Pericardium fibroblast (primary cell): ENCODE results near the gene TTC9C. TPM values are rescaled to one million over a fixed set of nuclear protein-coding genes. Genes with fewer than 3 reads are reported as not detected.

Source experiments
- total RNA-seq: library from RNA; depleted of rRNA; stranded (reverse); fragments of >200 nt; gene quantifications from 2 replicates; pipeline ENCODE4 v1.2.3, GENCODE V29; 2015

The TTC9C gene, protein sequence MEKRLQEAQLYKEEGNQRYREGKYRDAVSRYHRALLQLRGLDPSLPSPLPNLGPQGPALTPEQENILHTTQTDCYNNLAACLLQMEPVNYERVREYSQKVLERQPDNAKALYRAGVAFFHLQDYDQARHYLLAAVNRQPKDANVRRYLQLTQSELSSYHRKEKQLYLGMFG
- total RNA-seq: 33.3 and 34.9 TPM in 2 replicates

DNA sequence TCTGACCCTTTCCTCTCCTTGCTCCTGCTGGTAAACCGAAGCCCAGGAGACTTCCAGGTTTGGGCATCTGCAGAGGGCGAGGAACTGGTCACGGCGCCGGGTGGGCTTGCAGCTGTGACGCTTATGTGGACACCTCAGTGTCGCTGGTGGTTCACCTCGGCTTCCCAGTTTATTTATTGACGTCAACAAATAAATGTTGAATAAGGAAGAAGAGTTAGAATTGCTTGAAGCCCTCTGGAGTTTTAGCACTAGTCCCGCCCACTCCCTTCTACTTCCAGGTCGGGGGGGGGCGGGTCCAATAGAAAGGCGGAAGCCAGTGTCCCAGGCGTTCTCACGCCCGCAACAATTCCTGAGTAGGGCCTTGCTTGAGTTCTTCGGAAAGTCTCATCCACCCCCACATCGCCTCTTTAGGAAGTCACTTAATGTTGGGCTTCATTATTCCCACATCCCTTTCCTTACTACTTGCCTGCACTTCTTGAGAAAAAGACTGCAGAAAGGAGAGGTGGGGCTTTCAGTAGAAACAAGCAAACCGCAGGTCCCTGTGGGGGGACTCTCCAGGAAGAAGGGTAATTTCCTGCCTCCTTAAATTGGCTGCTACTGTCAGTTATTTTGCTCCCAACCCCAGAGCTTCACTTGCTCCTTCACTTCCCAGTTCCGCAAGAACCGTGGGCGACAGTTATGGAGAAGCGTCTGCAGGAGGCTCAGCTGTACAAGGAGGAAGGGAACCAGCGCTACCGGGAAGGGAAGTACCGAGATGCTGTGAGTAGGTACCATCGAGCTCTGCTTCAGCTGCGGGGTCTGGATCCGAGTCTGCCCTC, at the start of gene TTC9C:
Gene TTC9C, plus strand, starts transcription at position 316 of the 818 bp plus-strand sequence. Its CDS starts 363 bp downstream, at position 679.

DNA sequence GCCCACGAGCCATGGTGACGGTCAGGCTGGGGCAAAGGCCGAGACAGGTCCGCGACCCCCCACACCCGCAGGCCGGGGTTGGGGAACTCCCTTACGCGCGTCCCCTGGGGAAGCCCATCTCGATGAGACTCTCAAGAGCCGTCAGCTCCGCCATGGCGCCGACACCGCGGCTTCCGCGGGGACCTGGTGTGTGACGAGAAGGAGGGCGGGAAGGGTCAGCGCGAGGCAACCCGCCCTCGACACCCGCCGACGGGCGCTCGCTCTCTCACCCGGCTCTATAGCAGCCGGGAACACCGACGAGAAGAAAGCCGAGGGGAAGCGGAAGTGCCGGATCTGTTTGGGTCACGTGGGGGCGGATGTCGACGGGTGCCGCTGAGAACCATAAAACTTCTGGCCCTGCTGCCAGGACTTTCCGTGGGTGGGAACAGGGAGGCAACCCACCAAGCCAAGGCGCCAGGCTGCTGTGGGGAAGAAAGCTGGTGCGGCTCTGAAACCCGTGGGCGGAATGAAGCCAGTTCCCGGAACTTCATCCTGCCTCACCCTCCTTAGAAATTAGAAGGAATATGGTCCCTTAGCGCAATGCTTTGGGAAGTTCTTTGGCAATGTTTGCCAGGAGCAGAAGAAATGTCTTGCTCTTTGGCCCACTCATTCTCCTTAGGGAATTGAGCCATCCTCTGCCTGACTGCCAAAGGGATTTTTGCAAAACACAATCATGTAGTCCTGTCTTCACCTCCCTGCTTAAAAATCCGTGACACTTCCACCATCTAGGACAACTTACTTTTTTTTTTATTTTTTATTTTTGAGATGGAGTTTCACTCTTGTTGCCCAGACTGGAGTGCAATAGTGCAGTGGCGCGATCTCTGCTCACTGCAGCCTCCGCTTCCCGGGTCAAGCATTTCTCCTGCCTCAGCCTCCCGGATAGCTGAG, 49.3 kb upstream of the TTC9C start, which contains the start of gene UBXN1:
Gene UBXN1, minus strand, starts transcription at position 304 of the 927 bp plus-strand sequence. Its CDS starts 150 bp downstream, at position 154.

DNA sequence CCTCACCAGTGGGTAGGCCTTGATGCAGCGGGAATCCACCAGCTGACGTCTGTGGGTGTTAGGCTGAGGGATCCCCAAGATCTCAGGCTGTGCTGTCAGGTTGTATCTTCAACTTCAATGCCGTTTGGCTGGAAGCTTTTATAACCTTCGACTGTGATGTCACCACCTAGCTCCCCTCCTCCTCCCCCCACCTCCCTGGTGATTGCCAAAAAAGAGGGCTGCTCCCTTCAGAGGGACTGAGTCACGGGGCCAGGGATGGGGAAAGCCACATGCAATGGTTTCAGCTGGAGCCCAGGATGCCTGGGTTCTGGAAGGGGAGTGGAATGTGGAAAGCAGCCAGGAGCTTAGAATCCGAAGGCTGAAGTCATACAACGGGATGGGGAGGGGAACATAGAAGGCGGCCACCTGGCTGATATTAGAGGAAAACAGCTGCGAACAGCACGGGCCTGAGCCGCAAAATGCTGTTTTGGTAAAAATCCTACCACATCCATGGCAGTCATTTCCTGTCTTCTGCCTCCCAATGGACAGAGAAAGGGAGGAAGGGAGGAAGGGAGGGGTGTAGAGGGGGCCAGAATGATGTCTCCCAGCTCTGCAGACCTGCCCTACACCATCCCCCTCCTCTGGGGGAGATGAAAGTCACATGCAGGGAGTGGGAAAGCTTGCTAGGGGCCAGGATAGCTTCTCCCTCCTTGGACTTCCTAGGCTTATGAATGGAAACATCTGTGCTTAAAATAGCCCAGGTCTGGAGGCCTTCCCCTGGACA, 38.7 kb upstream of the TTC9C start, which contains the start of gene LRRN4CL:
Gene LRRN4CL, minus strand, starts transcription at position 110 of the 763 bp plus-strand sequence. CDS start 1,022 bp downstream, outside the sequence.

DNA sequence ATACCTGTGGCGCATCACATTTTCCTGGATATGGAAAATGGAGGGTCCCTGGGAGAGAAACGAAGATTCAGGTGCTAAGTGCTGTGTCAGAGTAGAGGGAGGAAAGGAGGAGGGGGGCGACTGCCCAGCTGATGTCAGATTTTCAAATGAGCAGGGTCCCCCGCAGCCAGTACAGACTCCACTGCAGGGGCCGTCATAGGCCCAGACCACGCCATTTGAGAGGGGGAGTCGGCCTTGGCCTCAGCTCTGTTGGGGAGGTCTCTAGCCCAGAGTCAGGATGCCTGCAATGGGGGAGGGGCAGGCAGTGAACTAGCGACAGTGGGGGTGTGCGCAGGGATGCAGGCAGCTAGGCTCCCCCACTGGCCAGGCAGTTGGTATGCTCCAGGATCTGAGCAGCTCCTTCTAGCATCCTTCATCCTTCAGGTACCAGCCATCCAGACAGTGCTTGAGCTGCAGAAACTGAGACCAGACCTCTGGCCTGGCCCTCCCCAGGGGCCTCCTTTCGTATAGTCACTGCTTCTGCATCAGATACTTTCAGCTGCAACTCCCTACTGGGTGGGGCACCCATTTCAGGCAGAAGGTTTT, 20.9 kb upstream of the TTC9C start, which contains the start of the genes BSCL2 and GNG3:
Gene BSCL2, minus strand, starts transcription at position 148 of the 585 bp plus-strand sequence. CDS start 229 bp downstream, outside the sequence.
Gene GNG3, plus strand, starts transcription at position 400 of the 585 bp plus-strand sequence. CDS start 620 bp downstream, outside the sequence.

DNA sequence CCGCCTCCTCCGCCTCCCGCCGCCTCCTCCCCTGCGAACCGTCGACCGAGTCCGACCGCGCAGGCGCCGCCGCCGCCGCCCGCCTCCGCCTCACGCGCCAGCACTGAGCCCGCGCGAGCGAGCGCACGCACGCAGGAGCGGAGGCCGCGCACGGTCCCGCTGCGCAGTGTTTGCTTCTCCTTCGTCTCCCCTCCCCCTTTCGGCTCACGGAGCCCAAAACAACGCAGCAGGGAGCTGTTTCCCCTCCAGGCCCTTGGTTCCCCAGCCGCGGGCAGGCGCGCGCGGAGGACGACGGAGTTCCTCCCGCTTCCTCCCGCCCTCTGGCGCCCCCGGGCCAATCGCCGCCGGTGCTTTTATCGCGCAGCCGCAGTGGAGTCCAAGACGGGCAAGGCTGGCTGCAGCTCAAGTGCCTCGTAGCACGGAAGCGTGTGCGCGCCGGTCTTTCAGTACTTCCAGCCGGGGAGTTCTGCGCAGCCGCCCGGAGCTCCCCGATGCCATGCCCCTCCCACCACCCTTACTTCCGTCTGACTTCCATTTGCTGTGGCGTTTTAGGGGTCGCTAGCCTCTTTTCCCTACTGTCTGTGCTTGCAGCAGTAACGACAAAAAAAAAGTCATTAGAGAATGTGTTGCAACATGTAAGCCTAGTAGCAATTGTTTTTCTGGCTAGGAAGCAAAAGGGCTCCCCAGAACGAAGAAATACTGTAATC, 968 bp upstream of the TTC9C start, which contains the start of gene HNRNPUL2:
Gene HNRNPUL2, minus strand, starts transcription at position 293 of the 707 bp plus-strand sequence. CDS start 301 bp downstream, outside the sequence.

DNA sequence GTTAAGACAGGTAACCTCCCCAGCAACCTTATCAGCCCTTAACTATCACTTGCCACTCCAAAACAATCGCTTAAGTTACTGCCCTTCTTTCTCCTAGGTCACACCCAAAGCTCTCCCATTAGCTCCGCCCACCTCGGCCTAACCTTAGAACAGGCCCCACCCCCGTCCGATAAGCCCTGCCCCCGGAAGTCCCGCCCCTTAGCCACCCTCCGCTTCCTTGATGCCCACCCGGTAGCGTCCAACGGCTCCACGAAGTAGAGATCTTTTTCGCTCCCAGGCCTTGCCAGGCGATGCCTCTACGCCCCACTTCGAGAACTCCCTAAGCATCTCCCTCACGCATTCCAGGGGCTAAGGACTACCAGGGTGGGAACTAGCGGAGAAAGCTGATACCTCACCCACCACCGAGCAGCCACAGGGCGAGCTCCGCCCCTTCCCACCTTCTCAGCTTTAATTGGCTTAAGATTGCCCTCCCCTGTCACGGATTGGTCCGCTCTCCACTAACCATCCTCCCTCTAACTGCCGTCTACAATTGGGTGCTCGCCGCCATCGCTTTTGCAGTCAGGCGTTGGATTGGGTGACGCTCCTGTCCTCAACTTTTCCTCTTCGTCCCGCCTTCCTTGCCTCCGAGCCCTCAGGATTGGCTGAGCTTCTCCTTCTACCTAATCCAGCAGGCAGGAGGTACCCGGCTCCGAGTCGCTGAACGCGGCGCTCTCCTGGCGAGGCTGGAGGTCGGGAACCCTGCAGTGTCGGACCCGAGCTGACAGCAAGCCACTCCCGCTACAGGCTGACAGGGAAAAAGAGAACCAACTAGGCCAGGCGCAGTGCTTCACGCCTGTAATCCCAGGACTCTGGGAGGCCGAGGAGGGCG, 25.7 kb downstream of the TTC9C start, which contains the start of gene ZBTB3:
Gene ZBTB3, minus strand, starts transcription at position 425 of the 868 bp plus-strand sequence. CDS start 496 bp downstream, outside the sequence.

DNA sequence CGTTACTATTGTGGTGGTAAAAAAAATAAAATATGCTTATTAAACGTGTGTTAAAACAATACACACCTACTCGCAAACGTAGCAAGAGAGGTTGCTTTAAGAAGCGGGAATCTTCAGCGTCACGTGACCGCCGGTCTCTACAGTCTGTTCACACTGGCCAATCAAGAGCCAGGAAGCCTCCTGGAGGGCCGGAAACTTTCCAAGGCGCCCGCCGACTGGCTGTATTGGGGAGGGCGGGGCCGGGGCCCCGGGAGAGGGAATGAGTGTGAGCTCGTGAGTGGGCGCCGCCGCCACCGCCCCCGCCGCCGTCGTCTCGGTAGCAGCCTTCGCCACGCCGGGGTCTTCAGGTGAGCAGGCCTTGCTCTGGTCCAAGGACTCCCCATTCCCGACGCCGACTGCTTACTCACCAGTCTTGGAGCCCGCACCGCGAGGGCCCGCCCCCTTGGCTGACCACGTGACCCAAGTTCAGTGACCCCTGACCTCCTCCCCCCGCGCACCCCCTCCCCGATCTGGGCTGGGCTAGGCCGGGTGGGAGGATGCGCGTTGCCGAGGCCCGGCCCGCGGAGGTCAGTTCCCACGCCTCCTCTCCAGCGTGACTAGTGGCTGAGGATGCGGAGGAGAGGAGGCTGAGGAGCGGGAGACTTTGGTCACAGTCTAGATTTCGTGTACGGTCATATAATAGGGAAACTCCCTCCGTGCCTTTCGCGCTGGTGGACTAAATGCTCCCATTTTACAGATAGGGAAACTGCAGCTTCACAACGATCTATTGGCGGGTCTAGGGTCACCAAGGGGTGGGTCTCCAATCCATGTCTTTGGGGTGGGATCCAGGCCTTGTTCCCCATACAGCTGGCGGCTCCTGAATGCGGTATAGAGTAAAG, 43.1 kb downstream of the TTC9C start, which contains the start of gene TAF6L:
Gene TAF6L, plus strand, starts transcription at position 253 of the 878 bp plus-strand sequence. CDS start 4,388 bp downstream, outside the sequence.

DNA sequence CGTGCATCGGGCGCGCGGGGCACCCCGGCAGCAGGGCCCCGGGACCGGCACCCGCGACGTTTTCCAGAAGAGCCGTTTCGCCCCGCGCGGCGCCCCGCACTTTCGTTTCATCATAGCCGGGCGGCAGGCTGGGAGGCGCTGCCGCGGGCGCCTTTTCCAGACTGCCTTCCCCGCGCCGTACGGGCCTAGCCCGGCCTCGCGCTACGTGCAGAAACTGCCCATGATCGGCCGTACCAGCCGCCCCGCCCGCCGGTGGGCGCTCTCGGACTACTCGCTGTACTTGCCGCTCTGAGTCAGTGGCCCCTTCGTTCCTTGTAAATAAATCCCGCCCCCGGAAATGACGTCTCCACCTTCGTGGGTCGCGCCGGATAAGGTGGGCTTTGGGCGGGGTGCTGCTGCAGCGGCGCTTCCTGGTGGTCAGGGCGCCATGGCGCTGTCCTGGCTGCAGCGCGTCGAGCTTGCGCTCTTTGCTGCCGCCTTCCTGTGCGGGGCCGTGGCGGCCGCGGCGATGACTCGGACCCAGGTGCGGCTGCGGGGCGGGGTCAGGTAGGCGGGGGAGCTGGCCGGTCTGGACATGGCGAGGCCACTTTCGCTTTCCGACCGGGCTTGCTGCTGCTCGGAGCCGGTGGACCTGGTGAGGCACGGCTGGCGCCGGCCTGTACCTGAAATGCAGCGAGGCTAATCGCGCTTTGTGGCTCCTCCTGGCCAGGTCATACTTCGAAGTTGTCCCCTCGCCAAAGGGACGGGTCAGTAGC, 58.9 kb downstream of the TTC9C start, which contains the start of gene TMEM179B:
Gene TMEM179B, plus strand, starts transcription at position 398 of the 755 bp plus-strand sequence. Its CDS starts 30 bp downstream, at position 428.

Other genes starting within 250 kb of the TTC9C start
- gene AHNAK, start 181.7 kb upstream of the TTC9C start, total RNA-seq: 358 and 476 TPM in 2 replicates
- 2,284 and 3,184 TPM in 2 replicates for gene EEF1G, start 154.6 kb upstream of the TTC9C start, total RNA-seq
- gene TUT1, start 137.0 kb upstream of the TTC9C start, total RNA-seq: 5.0 and 7.9 TPM in 2 replicates
- gene MTA2, start 126.6 kb upstream of the TTC9C start, total RNA-seq: 59.9 and 63.9 TPM in 2 replicates
- gene EML3, start 115.7 kb upstream of the TTC9C start, total RNA-seq: 36.8 and 40.0 TPM in 2 replicates
- gene ROM1, start 115.2 kb upstream of the TTC9C start, total RNA-seq: 21.1 and 28.0 TPM in 2 replicates
- gene B3GAT3, start 106.5 kb upstream of the TTC9C start, total RNA-seq: 35.5 and 50.5 TPM in 2 replicates
- gene GANAB, start 81.9 kb upstream of the TTC9C start, total RNA-seq: 226 and 265 TPM in 2 replicates
- 19.7 and 23.8 TPM in 2 replicates for gene INTS5, start 75.2 kb upstream of the TTC9C start, total RNA-seq
- 24.9 and 34.9 TPM in 2 replicates for gene C11orf98, start 63.3 kb upstream of the TTC9C start, total RNA-seq
- 4.9 and 11.0 TPM in 2 replicates for gene CSKMT, start 63.2 kb upstream of the TTC9C start, total RNA-seq
- gene UQCC3, start 56.8 kb upstream of the TTC9C start, total RNA-seq: 10.3 and 11.5 TPM in 2 replicates
- gene LBHD1, start 56.2 kb upstream of the TTC9C start, total RNA-seq: 2.6 and 4.5 TPM in 2 replicates
- 103 and 276 TPM in 2 replicates for gene UBXN1, start 49.4 kb upstream of the TTC9C start, total RNA-seq
- 5.3 and 18.2 TPM in 2 replicates for gene LRRN4CL, start 39.0 kb upstream of the TTC9C start, total RNA-seq
- 35.5 and 69.3 TPM in 2 replicates for gene BSCL2, start 21.1 kb upstream of the TTC9C start, total RNA-seq
- gene GNG3, start 20.8 kb upstream of the TTC9C start, total RNA-seq: not detected in 2 replicates
- gene HNRNPUL2, start 1.0 kb upstream of the TTC9C start, total RNA-seq: 7.5 and 10.1 TPM in 2 replicates
- 6.1 and 8.3 TPM in 2 replicates for gene ZBTB3, start 25.7 kb downstream of the TTC9C start, total RNA-seq
- 77.4 and 86.6 TPM in 2 replicates for gene POLR2G, start 33.1 kb downstream of the TTC9C start, total RNA-seq
- gene TAF6L, start 42.9 kb downstream of the TTC9C start, total RNA-seq: 13.7 and 17.6 TPM in 2 replicates
- 75.6 and 85.9 TPM in 2 replicates for gene TMEM179B, start 58.9 kb downstream of the TTC9C start, total RNA-seq
- gene TMEM223, start 63.5 kb downstream of the TTC9C start, total RNA-seq: 31.0 and 34.3 TPM in 2 replicates
- gene NXF1, start 77.0 kb downstream of the TTC9C start, total RNA-seq: 26.2 and 38.2 TPM in 2 replicates
- 30.7 and 35.2 TPM in 2 replicates for gene STX5, start 103.6 kb downstream of the TTC9C start, total RNA-seq
- not detected in 2 replicates for gene TEX54, start 104.4 kb downstream of the TTC9C start, total RNA-seq
- gene WDR74, start 111.1 kb downstream of the TTC9C start, total RNA-seq: 40.7 and 56.0 TPM in 2 replicates
- gene SLC3A2, start 152.4 kb downstream of the TTC9C start, total RNA-seq: 211 and 250 TPM in 2 replicates
- gene CHRM1, start 192.9 kb downstream of the TTC9C start, total RNA-seq: not detected in 2 replicates